ENCODE data around the gene ADRA2C.

Gene ADRA2C

DNA sequence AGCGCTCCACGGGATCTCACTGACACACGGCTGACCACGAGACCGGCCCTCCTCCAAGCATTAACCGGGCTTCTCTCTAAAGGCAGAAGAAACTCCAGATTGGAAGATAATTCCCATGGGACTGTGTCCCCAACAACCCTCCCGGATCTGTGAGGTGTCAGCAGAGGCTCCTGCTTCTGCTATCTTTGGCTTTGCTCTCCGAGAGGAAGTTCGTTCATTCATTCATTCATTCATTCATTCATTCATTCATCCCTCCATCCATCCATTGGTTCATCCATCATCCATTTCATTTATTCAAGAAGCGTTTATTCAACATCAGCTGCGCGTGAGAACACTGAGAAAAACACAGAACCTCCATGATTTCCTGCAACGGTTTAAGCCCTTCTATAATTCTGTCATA lies 11.5 kb downstream of the ADRA2C start:
- DNase-seq (ENCODE audit: low read depth in 2 of 2): no peak

DNA sequence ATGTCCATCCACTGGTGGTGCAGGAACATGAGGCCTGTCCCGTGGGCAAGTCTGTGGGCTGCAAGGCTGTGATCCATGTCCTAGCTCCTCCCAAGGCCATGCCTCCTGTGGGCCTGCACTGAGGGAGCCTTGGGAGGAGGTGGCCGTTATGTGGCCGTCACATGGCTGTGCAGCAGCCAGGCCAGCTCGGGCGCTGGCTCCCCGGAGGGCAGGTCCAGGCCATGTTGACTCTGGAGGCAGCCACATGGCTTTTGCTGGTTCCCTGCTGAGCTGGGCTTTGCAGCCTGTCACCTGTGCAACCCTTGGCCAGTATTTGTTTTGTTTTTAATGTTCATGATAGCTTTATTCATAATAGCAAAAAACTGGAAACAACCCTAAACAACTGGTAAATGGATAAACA lies 13.3 kb downstream of the ADRA2C start:
- no peak for DNase-seq (ENCODE audit: low read depth in 2 of 2)

DNA sequence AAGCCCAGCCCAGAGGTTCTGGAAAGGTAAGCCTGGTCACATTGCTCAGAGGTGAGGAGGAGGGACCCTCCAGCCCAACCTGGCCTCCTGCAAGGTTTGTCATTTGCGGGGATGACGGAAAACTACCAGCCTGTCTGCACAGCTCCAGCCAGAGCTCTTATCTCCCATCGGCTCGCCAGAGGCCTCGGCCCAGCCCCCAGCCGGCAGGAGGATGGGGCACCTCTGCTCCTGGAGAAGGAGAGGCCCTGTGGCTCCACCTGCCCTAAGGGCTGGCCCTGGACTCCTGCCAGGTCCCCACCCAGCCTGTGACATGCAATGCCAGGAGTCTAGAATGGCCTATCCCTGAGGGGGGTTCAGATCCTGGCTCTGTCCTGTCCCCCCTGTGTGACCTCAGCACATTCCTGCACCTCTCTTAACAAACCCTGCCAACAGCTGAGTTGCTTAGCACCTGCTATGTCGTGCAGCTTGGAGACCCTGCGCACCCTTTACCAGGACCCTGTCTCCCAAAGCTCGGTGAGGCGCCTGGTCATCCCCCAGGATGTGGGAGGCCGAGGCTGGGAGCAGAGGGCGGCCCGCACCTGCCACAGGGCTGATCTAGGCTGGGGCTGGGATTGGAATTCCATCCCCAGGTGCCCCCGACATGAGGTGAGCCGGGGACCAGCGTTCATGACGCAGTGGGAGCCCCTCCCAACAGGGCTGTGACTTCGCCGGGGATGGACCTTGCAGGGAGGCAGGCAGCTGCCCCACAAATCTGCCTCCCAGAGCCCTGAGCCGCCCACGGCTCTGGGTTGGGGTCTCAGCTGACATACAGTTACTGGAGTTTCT lies 14.4 kb downstream of the ADRA2C start:
- DNase-seq (ENCODE audit: low read depth in 2 of 2): no peak

DNA sequence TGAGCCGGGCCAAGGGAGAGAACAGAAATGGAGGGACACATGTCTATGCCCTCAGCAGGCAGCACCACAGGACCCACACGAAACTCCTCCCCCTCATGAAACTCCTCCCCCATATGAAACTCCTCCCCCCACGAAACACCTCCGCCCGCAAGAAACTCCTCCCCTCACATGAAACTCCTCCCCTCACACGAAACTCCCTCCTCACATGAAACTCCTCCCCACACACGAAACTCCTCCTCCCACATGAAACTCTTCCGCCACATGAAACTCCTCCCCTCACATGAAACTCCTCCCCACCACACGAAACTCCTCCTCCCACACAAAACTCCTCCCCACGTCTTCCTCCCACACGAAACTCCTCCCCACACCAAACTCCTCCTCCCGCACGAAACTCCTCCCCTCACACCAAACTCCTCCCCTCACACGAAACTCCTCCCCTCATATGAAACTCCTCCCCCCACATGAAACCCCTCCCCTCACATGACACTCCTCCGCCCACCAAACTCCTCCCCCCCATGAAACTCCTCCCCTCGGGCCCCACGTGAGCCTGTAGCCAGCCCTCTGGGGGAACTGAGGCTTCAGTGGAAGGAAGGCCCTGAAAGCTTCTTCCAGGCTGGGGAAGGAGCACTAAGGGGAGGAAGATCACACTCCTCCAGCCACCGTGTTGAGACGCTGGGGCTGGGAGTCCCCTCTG lies 15.2 kb downstream of the ADRA2C start:
- DNase-seq (ENCODE audit: low read depth in 2 of 2): no peak

DNA sequence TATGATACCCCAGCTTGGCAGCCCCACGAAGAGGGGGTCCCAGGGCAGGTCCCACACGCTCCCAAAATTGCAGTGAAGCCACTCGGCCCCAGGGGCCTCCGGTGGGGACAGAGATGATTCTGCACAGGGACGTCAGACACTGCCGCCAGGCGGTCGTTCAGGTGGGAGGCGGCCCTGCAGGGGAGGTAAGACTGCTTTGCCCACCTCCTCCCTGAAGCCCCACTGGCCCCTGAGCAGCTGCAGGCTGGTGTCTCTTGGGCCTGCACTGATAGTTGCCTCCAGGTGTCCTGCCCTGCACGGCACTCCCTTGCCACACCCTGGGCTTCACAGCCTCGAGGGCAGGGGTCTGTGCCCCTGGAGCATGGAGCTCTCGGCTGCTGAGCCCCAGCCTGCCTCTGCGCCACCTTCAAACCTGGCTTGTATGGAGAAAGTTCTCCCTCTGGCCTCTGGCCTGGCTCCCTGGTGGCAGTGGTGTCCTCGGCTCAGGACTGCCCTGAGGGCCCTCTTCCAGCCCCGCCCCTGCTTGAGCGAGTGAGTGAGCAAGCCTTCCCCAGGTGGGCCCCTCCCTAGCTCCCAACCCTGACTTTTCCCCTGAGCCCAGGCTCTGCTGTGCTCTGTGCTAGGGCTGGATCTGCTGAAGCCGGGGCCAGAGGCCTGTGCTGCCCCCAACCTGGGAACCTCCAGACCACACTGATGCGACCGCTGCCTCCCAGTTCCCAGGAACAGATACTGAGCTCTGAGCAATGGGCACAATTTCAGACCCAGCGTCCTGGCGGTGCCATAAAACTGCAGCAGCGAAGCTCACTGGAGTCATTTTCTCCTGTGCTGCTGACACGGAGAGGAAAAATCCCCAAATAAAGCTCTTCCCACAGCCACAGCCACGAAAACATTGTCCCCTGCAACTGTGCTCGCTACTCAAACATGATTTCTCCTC lies 16.1 kb downstream of the ADRA2C start:
- DNase-seq (ENCODE audit: low read depth in 2 of 2): no peak

DNA sequence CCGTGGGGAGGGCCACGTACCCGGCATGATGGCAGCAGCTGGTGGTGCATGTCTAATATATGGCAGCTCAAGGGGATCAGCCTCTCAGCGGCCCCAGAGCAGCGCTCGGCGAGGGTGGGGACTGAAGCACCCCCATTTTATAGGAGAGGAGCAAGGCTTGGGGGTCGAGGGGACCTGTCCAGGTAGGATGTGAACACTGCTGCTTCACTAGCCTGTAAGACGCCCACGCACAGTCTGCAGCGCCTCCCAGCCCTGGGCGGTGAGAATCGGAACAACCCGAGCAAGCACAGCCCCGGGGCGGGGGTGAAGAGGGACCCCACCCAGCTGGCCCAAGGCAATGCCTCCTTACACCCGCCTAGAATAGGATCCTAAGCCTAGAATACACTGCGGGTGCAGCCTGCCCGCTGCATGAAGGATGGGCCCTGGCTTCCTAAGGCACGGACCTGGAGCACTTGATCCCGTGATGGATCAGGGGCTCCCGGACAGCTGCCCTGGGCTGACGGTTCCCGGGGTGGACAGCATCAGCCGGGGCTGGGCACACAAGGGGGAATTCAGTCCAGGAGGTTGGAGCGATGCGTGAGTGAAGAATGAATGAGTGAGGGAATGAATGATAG lies 17.6 kb downstream of the ADRA2C start:
- DNase-seq (ENCODE audit: low read depth in 2 of 2): no peak

DNA sequence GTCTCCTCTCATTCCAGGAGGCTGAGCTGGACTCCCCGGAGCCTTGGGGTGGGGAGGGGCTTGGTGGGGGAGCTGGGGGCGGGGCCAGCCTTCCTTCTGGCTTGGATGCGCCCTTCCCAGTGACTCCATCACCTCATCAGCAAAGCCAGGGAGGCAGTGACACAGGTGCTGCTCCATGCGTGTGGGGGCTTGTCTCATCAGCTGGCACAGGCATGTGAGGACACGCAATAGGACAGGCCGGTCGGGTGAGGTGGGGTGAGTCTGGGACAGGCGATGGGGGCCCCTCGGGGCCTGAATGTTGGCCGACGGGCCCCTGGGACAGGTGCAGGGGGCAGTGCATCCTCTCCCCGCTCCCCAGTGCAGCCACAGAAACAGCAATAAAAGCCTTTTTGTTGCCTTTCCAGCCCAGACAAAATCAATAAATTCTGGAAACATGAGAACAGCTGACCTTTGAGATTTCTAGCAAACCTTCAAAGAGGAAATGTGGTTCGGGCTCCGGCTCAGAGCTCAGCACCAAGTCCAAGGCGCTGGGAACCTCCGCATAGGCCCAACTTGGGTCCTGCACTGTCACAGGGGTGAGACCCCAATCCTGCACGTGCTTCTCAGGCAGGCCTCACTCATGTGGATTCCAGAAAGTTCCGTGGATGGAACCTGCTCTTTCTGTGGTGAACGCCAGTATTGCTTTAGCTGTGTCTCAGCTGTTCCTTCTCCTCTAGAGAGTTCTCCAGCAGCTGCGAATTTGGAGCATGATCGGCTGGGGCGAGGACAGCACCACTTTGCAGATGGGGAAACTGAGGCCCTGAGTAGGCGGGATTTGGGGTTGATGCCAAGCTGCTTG lies 18.5 kb downstream of the ADRA2C start:
- DNase-seq (ENCODE audit: low read depth in 2 of 2): no peak

DNA sequence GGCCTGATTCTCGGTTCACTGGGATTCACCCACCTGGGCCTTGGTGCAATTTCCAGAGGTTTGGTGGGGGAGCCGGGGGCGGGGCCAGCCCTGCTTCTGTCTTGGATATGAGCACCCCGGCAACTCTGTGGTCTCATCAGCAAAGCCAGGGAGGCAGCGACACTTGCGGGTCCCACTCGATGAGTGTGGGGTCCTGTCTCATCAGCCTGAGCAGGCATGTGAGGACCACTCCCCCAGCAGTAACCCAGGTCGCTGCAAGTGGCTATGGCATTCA lies 19.0 kb downstream of the ADRA2C start:
- no peak for DNase-seq (ENCODE audit: low read depth in 2 of 2)

DNA sequence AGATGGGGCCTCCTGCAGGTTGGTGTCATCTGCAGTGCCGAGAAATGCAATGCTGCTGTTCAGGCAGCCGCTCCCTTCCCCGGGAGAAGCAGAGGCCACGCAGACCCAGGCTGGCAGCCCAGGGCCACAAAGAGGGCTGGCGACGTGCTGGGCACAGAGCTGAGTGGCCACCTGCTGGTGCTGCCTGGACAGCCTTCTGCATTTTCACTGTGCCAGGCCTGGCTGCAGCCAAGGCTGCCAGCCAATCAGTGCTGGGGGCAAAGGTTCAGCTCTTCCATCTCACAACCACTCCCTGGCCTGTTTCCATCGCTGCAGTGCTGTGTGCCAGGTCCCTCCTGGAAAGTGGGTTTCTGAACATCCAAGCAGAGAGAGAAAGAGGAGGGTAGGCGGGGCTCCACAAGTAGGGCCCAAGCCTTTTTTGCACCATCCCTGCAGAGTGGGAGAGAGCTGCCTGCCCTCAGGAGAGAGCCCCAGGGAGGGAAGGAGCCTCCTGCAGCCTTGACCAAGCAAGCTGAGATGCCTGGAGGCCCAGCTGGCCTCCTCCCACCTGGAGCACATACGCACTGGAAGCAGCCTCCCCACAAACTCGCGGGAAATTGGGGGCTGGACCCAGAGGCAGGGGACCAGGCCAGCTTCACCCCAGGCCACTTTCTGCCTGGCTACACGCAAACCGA lies 20.1 kb downstream of the ADRA2C start:
- DNase-seq (ENCODE audit: low read depth in 2 of 2): no peak

DNA sequence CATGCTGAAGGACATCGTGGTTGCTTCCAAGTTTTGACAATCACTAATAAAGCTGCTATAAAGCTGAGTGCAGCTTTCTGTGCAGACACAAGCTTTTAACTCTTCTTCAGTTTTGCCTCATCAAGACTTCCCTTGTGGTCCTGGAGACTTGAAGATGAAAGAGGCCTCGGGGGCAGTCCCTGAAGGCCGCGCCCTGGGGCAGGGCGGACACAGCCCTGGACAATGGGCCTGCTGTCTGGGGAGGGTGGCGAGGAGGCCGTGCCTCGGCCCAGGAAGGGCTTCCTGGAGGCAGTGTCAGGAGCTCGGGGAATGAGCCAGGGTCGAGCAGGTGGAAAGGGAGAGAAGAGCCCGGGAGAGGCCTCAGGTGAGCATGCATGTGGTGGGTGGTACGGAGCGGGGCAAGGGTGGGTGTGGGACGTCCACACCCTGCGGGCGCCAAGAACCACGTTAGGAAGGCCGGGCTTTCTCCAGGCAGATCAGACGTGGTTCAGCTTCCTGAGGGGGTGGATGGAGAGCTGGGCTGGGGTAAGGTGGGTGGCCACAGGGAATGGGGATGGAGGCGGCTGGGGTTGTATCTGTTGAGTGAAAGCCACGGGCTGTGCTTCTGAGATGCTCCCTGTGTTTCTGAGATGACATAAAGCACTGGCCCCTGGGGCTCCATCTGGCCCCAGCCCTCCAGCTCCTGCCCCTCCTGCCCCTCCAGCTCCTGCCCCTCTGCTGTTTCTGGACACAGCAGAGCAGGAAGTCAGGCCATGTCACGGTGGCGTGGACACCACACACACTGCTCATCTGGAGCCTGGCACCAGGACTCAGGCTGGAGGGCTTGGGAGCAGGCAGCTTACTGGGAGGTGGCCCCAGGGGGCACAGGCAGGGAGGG lies 21.5 kb downstream of the ADRA2C start:
- no peak for DNase-seq (ENCODE audit: low read depth in 2 of 2)

DNA sequence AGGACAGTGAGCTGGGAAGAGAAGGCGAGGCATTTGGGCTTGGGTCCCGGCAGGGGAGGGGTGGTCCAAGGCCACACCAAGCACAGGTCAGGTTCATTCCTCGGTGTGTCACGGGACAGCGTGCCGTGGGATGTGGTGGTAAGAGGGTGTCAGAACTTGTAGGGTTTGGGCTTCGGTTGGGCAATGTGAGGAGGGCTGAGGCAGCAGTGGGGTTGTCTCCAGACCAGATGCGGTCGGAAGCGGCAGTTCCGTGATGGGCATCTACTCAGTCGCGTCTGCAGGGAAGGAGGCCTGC lies 22.1 kb downstream of the ADRA2C start:
- DNase-seq (ENCODE audit: low read depth in 2 of 2): no peak

DNA sequence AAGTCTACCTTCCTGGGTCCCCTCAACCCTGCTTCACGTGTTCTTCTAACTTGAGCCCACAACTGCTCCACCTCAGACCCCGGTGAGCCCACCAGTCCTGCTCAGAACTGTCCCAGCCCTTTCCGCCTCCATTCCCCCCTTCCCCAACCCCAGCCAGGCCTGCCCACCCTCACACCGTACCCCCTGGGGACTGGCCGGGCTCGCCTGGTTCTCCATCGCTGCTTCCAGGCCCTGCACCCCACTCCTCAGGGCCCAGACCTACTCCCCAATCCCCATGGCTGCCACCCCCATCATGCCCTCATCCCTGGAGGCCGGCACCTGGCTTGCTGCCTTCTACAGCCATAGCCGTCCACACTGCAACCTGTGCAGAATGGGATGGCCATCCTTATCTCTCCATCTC lies 23.4 kb downstream of the ADRA2C start:
- no peak for DNase-seq (ENCODE audit: low read depth in 2 of 2)

DNA sequence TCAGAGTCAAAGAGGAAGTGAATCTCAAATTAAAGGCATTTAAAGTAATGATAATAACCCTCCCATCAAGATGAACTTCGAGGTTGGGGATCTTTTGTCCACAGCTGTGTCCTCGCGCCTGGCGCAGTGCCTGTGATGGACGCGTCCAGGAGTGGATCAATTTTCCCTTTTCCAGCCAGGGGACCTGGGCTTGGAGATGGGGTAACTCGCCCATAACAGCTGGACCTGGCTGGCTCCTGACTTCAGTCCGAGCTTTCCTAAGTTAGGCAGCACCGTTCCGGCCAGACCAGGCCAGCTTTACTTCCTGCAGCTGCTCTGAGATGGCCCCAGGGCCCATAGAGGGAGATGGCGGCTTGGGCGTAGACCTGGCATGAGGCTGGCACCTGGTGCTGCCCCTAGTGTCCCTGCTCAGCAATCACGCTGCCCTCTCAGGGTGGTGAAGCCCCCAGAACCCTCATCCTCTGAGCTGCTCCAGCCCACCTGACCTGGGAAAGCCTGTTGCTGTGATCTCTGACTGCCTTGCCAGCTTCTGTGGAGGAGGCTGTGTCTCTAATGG lies 23.9 kb downstream of the ADRA2C start:
- DNase-seq (ENCODE audit: low read depth in 2 of 2): no peak

DNA sequence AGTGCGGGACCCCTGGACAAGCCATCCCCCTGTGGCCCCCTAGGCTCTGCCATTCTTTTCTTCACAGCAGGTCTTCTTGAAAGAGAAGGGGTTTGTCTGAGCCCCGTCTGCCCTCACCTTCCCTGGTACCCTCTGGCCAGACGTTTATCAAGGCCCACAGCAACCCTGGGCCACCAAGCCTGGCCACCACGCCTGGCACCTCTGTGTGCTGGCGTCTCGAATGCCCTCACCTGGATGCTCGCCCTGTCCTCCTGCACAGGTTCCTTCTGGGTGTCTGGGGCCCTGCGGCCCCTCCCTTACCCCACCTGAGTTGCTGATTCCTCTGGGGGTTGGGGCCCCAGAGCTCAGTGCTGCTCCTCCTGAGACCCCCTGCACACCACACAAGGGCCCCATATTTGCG lies 25.1 kb downstream of the ADRA2C start:
- no peak for DNase-seq (ENCODE audit: low read depth in 2 of 2)

DNA sequence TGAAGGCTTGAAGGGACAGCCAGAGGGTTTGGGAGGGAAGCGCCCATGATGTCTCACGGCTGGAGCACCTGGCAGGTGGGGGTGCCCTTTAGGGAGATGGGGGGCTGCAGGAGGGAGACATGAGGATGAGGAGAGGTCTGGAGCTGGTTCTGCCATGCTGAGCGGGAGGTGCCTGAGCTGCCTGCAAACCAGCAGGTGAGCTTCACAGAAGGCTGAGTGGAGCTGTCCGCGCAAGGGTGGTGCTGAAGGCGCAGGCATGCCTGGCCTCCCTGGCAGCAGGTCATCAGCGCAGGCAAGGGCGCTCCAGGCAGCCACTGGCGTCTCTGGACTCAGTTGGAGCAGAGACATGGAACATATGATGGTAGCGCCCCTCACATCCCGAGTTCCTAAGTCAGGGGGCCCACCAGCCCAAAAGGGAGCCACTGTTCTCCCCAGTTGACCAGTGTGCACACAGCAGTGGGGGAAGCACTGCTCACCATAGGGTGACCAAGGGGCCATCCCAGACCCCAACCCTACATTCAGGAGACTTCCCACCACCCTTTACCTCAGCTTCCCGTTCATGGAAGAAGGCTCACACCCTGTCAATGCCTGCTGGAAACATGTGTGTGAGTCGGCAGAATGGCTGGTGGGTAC lies 25.8 kb downstream of the ADRA2C start:
- no peak for DNase-seq (ENCODE audit: low read depth in 2 of 2)

DNA sequence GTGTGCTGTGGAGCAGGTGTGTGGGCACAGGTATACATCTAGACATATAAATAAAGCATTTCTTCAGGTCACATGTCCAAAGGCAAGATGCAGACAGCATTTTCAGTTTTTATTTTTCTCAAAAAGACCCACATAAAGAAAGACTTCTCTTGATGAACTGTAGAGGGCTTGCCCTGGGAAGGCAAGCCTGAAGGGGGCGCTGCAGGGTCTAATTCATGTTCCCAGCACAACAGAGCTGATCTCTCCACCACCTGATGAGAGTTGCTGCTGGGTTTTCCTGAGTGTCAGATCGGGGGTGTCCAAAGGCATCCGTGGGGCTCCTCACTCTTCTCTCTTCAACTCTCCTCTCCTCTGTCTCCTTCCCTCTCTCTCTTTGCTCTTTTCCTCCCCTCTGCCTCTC lies 26.6 kb downstream of the ADRA2C start:
- no peak for DNase-seq (ENCODE audit: low read depth in 2 of 2)

DNA sequence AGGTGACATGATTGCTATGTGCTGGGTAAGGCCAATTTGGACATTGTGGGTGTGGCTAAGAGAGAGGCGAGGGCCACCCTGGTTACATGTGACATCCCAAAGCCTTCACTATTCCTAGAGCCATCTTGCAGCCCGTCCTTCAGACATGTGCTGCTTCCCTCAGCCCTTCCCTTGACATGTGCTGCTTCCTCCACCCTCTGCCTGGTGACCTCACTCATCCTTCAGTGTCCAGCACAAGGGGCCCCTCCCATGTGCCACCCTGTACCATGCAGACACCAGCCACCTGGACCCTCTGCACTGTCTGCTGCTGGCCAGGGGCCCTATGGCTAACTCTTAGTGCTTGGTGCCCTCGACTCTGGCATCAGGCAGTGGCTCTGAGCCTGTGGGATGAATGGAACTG lies 27.4 kb downstream of the ADRA2C start:
- no peak for DNase-seq (ENCODE audit: low read depth in 2 of 2)

DNA sequence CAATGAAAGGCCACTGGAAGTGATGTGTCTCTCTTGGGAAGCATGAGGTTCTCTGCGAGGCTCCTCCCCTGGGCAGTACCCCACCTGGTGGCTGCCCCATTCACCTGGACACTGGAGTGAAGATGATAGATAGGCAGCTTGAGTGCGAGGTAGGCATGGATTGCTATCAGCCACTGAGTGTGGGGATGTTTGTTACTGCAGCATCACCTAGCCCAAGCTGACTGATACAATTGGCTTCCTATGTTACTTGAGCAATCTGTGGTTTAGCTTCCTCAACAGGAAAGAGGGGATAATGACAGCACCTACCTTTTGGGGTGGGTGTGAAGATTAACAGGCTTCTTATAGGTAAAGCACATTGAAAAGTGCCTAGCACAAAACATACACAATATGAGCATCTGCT lies 30.8 kb downstream of the ADRA2C start:
- DNase-seq (ENCODE audit: low read depth in 2 of 2): no peak

Data from activated CD8-positive, alpha-beta memory T cell treated with anti-CD3 and anti-CD28 coated beads for 4 hours (primary cell).